Neuronal stem cell (in vitro differentiated cells): ENCODE results near the gene KLHL6.

ENCODE experiments used
- DNase-seq: peaks from one replicate; pipeline ENCODE4 v3.0.0-alpha.2; 2013; ENCODE audit warnings: low spot score
- H2AFZ ChIP-seq: one replicate; pipeline ENCODE4 v1.6.1; 2013; ENCODE audit warnings: mild to moderate bottlenecking, low read length, inconsistent platforms
- H2AK5ac ChIP-seq: 2 replicates; pipeline ENCODE4 v1.6.1; 2013; ENCODE audit warnings: low read depth, mild to moderate bottlenecking, inconsistent platforms, low read length, moderate library complexity, mixed read lengths
- H2BK120ac ChIP-seq: 2 replicates; pipeline ENCODE4 v1.6.1; 2013; ENCODE audit warnings: low read depth, mild to moderate bottlenecking, inconsistent platforms, low read length, moderate library complexity, mixed read lengths
- H2BK12ac ChIP-seq: one replicate; pipeline ENCODE4 v1.6.1; 2013; ENCODE audit warnings: low read length, inconsistent platforms
- H2BK15ac ChIP-seq: 2 replicates; pipeline ENCODE4 v1.6.1; 2013; ENCODE audit warnings: mild to moderate bottlenecking, low read length, inconsistent platforms, mixed read lengths
- H2BK5ac ChIP-seq: one replicate; pipeline ENCODE4 v1.6.1; 2013; ENCODE audit warnings: inconsistent platforms, mild to moderate bottlenecking, low read length, moderate library complexity
- H3K14ac ChIP-seq: one replicate; pipeline ENCODE4 v1.6.1; 2013; ENCODE audit warnings: low read length, inconsistent platforms
- H3K18ac ChIP-seq: 2 replicates; pipeline ENCODE4 v1.6.1; 2013; ENCODE audit warnings: low read length, inconsistent platforms
- H3K23ac ChIP-seq: 2 replicates; pipeline ENCODE4 v1.6.1; 2013; ENCODE audit warnings: low read depth, mild to moderate bottlenecking, mixed read lengths, low read length, inconsistent platforms; ENCODE audit not compliant: poor library complexity
- H3K27ac ChIP-seq: replicated peaks from 3 replicates; pipeline ENCODE4 v1.5.1; 2013; ENCODE audit warnings: low read length, inconsistent platforms
- H3K27me3 ChIP-seq, 3 experiments: 2 replicates each; pipeline ENCODE4 v1.6.1; 2013; ENCODE audit warnings: low read length in 3 of 3, mild to moderate bottlenecking in 2 of 3, inconsistent platforms in 1 of 3, low read depth in 1 of 3, mixed read lengths in 1 of 3, moderate library complexity in 1 of 3; ENCODE audit not compliant: control insufficient read depth in 3 of 3, insufficient read depth in 3 of 3
- H3K36me3 ChIP-seq, 2 donors: replicated peaks in 1 of 2; 2 replicates each; pipeline ENCODE4 v1.6.1; 2013; ENCODE audit warnings: low read length in 2 of 2; ENCODE audit not compliant: control insufficient read depth in 2 of 2, insufficient read depth in 2 of 2
- H3K4ac ChIP-seq: 2 replicates; pipeline ENCODE4 v1.6.1; 2013; ENCODE audit warnings: inconsistent platforms, mild to moderate bottlenecking, low read length, moderate library complexity
- H3K4me1 ChIP-seq, 2 donors: 1 replicate in 1 of 2; 2 replicates in 1 of 2; pipeline ENCODE4 v1.6.1; 2013; ENCODE audit warnings: low read length in 2 of 2, low read depth in 1 of 2; ENCODE audit not compliant: control insufficient read depth in 2 of 2, insufficient read depth in 1 of 2
- H3K4me2 ChIP-seq: one replicate; pipeline ENCODE4 v1.6.1; 2013; ENCODE audit warnings: mild to moderate bottlenecking, low read length, inconsistent platforms; ENCODE audit not compliant: insufficient read depth, poor library complexity, severe bottlenecking
- H3K4me3 ChIP-seq, 2 donors: 2 replicates each; pipeline ENCODE4 v1.5.1; 2013; ENCODE audit warnings: low read length in 2 of 2, mild to moderate bottlenecking in 2 of 2, inconsistent platforms in 1 of 2, moderate library complexity in 1 of 2
- H3K79me1 ChIP-seq: one replicate; pipeline ENCODE4 v1.6.1; 2013; ENCODE audit warnings: low read depth, mild to moderate bottlenecking, inconsistent platforms, low read length, moderate library complexity
- H3K9ac ChIP-seq: one replicate; pipeline ENCODE4 v1.6.1; 2013; ENCODE audit warnings: mild to moderate bottlenecking, low read depth, low read length, inconsistent platforms; ENCODE audit not compliant: poor library complexity
- H3K9me3 ChIP-seq, 2 donors: replicated peaks in 1 of 2; 2 replicates each; pipeline versions ENCODE3 to v1.6.1; 2013; ENCODE audit warnings: low read length in 2 of 2, mild to moderate bottlenecking in 2 of 2, inconsistent platforms in 1 of 2, low read depth in 1 of 2, mixed read lengths in 1 of 2, moderate library complexity in 1 of 2; ENCODE audit not compliant: control insufficient read depth in 2 of 2, insufficient read depth in 1 of 2
- H4K8ac ChIP-seq: one replicate; pipeline ENCODE4 v1.6.1; 2013; ENCODE audit warnings: low read depth, mild to moderate bottlenecking, inconsistent platforms, low read length, moderate library complexity
- H4K91ac ChIP-seq: one replicate; pipeline ENCODE4 v1.6.1; 2013; ENCODE audit warnings: low read length, low read depth, mild to moderate bottlenecking, inconsistent platforms; ENCODE audit not compliant: poor library complexity
- WGBS, 2 donors: extraction: QIAGEN DNeasy Blood & Tissue Kit; methylation state at CpG; one replicate each; pipeline ENCODE4 v1.1.7; 2013; ENCODE audit warnings: missing lambda C conversion rate in 2 of 2, mixed read lengths in 1 of 2; ENCODE audit not compliant: insufficient read length in 2 of 2, insufficient replicate concordance in 1 of 2; ENCODE audit errors: extremely low coverage in 2 of 2; 5-methylcytosine and 5-hydroxymethylcytosine counted together

The KLHL6 gene

GRCh38 chr3:183504597-183504996 lies 50.9 kb downstream of the KLHL6 start:
- Histone ChIP-seq H3K23ac (no peak overlapping the region), H4K8ac (no peak overlapping the region), H3K9ac (no peak overlapping the region), H2AFZ (no peak overlapping the region), H3K4me1 (no peaks in the 10 kb centered on the region), H2AK5ac (no peak overlapping the region), H3K36me3 (no peaks in the 10 kb centered on the region), H3K4ac (no peak overlapping the region), H2BK12ac (no peak overlapping the region), H2BK120ac (no peak overlapping the region), H3K27ac (no peak overlapping the region), H3K4me2 (no peak overlapping the region), H2BK5ac (no peak overlapping the region), H3K27me3 (peaks cover 0 to 2% (median 0%) of the 10 kb centered on the region in 3 experiments), H3K4me3 (no peak overlapping the region), H2BK15ac (no peak overlapping the region), H4K91ac (no peak overlapping the region), H3K14ac (no peak overlapping the region), H3K79me1 (no peaks in the 10 kb centered on the region), H3K18ac (no peak overlapping the region), H3K9me3 (peaks cover 0 to 2% of the 10 kb centered on the region in 2 donors)
- WGBS, 2 donors, result no CpG with 5 or more reads among the region's 1 CpG
- no peak for DNase-seq

- Histone ChIP-seq H3K4me3 (no peak overlapping the region), H4K8ac (no peak overlapping the region), H2BK15ac (no peak overlapping the region), H3K79me1 (no peaks in the 10 kb centered on the region), H3K4me2 (no peak overlapping the region), H4K91ac (no peak overlapping the region), H3K27me3 (peaks cover 0 to 2% (median 0%) of the 10 kb centered on the region in 3 experiments), H3K14ac (no peak overlapping the region), H3K9me3 (peaks cover 0 to 2% of the 10 kb centered on the region in 2 donors), H3K9ac (no peak overlapping the region), H3K23ac (no peak overlapping the region), H2BK120ac (no peak overlapping the region), H2BK12ac (no peak overlapping the region), H2BK5ac (no peak overlapping the region), H3K4ac (no peak overlapping the region), H2AK5ac (no peak overlapping the region), H3K36me3 (no peaks in the 10 kb centered on the region), H3K18ac (no peak overlapping the region), H3K27ac (no peak overlapping the region), H3K4me1 (no peaks in the 10 kb centered on the region), H2AFZ (no peak overlapping the region)
- WGBS, 2 donors, result 100% methylated on average over 1 of the region's 1 CpG; no CpG with 5 or more reads in 1 of the 2 donors
- no peak for DNase-seq
These were observed 51.8 kb downstream of the KLHL6 start for GRCh38 chr3:183503746-183504145.

GRCh38 chr3:183502237-183503181 lies 53.0 kb downstream of the KLHL6 start:
- no peak overlapping the region for H3K27ac ChIP-seq
- H3K4me1 ChIP-seq, result no peaks in the 10 kb centered on the region
- peaks cover 0 to 2% (median 0%) of the 10 kb centered on the region in 3 experiments for H3K27me3 ChIP-seq
- WGBS, 2 donors, result no CpG with 5 or more reads among the region's 7 CpGs
- no peak overlapping the region for H4K8ac ChIP-seq
- no peak overlapping the region for H3K23ac ChIP-seq
- no peaks in the 10 kb centered on the region for H3K36me3 ChIP-seq
- no peak overlapping the region for H4K91ac ChIP-seq
- no peak overlapping the region for H3K4ac ChIP-seq
- H3K4me2 ChIP-seq, result no peak overlapping the region
- H2AK5ac ChIP-seq, result no peak overlapping the region
- no peak overlapping the region for H2BK5ac ChIP-seq
- H3K4me3 ChIP-seq, result no peak overlapping the region
- H3K9ac ChIP-seq, result no peak overlapping the region
- no peak overlapping the region for H2AFZ ChIP-seq
- no peak overlapping the region for H3K18ac ChIP-seq
- no peak overlapping the region for H2BK120ac ChIP-seq
- H2BK12ac ChIP-seq, result no peak overlapping the region
- peaks cover 0 to 2% of the 10 kb centered on the region in 2 donors for H3K9me3 ChIP-seq
- H3K14ac ChIP-seq, result no peak overlapping the region
- no peaks in the 10 kb centered on the region for H3K79me1 ChIP-seq
- H2BK15ac ChIP-seq, result no peak overlapping the region
- no peak for DNase-seq

DNA sequence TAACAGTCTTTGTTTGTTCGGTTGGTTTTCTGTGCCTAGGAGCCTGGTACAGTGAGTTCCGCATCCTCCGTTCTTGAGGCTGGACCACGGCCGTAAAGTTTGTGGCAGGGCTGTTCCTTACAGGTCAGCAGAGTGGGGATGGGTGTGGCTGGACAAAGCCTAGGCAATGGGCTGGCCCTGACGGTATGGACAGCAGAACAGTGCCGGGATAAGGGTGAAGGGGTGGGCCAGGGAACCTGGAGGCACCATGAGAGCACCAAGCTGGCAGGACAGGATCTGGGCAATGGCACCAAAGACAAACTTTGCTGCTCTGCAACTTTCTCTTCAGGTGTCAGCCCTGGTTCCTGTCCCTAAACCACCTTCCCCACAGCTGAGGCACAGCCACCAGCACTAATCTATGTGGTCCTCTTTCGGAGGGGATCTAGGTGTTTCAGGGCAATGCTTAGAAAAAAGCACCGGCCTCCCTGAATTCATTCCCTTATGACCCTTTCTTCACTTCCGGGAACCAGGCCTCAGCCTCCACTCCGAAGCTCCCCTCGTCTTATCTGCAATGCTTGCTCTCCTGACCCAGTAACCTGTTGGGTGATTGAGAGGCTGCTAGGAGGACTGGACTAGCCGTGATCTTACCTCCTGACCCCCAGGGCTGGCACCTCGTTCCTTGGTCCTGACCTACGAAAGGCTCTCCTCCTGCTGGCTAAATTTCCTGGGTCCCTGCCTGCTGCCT lies 54.4 kb downstream of the KLHL6 start:
- H3K27ac ChIP-seq, result no peak overlapping the region
- no peak overlapping the region for H4K8ac ChIP-seq
- no peak overlapping the region for H2BK5ac ChIP-seq
- no peak overlapping the region for H3K4me3 ChIP-seq
- no peak overlapping the region for H2AK5ac ChIP-seq
- H3K4me1 ChIP-seq, result no peaks in the 10 kb centered on the region
- no peak overlapping the region for H2AFZ ChIP-seq
- no peaks in the 10 kb centered on the region for H3K36me3 ChIP-seq
- H3K9ac ChIP-seq, result no peak overlapping the region
- H2BK15ac ChIP-seq, result no peak overlapping the region
- no peak overlapping the region for H3K4ac ChIP-seq
- no peak for DNase-seq
- H3K18ac ChIP-seq, result no peak overlapping the region
- H3K4me2 ChIP-seq, result no peak overlapping the region
- peaks cover 0 to 2% (median 0%) of the 10 kb centered on the region in 3 experiments for H3K27me3 ChIP-seq
- no peak overlapping the region for H4K91ac ChIP-seq
- H2BK120ac ChIP-seq, result no peak overlapping the region
- H3K9me3 ChIP-seq, result no peaks in the 10 kb centered on the region
- H3K23ac ChIP-seq, result no peak overlapping the region
- no peaks in the 10 kb centered on the region for H3K79me1 ChIP-seq
- WGBS, 2 donors, result no CpG with 5 or more reads among the region's 15 CpGs
- no peak overlapping the region for H2BK12ac ChIP-seq
- no peak overlapping the region for H3K14ac ChIP-seq
